ENCODE results near the gene DISC1.
"Not testable (repeated sequence)": the region's sequence is repeated elsewhere in the genome, so short reads cannot be mapped to it uniquely, and the experiment has no call there.

GRCh38 chr1:231669864-231670621 is 43.5 kb downstream of the DISC1 start:
- TF ChIP-seq, protein P1, sequence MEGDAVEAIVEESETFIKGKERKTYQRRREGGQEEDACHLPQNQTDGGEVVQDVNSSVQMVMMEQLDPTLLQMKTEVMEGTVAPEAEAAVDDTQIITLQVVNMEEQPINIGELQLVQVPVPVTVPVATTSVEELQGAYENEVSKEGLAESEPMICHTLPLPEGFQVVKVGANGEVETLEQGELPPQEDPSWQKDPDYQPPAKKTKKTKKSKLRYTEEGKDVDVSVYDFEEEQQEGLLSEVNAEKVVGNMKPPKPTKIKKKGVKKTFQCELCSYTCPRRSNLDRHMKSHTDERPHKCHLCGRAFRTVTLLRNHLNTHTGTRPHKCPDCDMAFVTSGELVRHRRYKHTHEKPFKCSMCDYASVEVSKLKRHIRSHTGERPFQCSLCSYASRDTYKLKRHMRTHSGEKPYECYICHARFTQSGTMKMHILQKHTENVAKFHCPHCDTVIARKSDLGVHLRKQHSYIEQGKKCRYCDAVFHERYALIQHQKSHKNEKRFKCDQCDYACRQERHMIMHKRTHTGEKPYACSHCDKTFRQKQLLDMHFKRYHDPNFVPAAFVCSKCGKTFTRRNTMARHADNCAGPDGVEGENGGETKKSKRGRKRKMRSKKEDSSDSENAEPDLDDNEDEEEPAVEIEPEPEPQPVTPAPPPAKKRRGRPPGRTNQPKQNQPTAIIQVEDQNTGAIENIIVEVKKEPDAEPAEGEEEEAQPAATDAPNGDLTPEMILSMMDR (conservative IDR thresholded peaks at IDR 0.05 in 1 of 2, IDR thresholded peaks at IDR 0.05 in 1 of 2; ENCODE audit: low read depth in 1 of 2, low read length in 2 of 2), result not testable (repeated sequence)
- TF ChIP-seq EZH2 (IDR thresholded peaks at IDR 0.05; ENCODE audit: low read length, missing control alignments), result not testable (repeated sequence)

Measured in fibroblast of lung (primary cell).